SW 1271 (cell line): ENCODE data around the gene BRSK2.

Source experiments
- DNase-seq, 2 experiments: peaks; one replicate each; lab custom pipeline; 2025; lab: John Stamatoyannopoulos, UW

Gene BRSK2

GRCh38 chr11:1469287-1469910 lies 79.7 kb downstream of the BRSK2 start:
- DNase-seq, result no peak

DNA sequence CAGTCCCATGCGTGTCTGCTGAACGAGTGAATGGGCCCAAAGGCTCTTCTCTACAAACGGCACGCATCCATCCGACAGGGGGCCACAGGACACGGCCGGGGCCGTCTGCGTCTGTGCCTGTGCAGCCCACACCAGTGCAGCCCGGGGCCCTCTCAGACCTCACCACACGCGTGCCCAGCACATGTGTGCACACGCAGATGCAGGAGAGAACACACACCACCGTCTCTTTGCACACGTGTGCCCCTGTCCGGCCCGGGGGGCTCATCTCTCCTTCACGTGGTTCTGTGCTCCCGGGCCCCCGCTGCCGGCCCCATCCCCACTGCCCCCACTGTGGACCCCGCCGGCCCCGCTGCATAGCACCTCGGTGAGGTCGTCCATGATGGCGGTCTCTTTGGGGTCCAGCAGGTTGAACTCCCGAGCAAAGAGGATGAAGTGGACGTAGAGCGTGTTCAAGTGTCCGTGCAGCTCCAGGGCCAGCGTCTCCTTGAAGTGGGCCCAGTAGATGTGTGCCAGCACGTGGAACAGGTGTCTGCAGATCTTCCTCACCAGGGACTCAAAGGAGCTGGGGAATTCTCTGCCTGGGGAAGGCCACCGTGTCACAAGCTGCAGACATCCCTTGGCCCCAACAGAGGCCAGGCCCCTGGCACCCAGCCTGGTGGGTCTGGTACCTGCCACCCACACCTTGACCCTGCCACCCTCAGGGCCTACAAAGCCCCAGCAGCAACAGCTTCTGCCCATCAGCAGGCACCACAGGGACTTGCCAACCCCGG lies 80.4 kb downstream of the BRSK2 start:
- no peak for DNase-seq

DNA sequence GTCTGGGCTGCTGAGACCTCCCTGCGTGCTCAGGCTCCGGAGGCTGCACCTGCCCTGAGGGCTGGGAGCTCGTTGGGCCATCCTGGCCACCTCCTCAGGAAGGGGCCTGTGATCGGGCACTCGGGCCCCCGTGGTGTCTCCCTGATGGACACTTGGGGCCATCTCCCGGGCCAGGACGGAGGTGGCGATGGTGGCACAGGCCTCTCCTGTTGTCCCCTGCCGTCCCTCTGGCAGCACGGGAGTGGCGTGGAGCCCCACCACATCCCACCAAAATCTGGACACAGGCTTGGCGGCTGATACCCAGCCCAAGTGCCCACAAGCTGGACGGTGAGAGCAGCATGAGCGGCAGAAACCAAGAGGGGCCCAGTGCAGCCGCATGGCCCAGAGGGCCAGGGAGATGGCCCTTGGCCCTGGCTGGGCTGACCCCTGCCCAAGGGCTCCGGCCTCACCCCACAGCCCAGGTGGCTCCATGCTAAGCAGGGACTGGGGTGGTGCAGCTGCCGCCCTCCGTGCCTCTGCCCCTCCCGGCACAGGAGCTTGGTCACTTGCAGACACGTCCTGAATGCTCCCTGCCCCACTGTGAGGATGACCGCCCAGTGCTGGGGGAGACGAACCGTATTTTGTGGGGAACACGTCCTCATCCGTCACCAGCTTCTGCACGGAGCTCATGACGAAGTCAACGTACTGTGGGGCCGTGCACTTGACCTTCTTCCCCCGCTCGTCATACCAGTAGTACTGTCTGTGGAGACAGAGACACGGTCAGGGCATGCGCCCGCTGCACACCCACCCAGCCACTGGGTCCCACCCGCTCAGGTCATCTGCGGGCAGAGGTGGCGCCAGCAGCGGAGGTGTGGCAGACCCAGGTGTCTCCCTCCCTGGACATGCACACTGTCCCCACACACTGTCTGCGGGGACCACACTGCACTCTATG lies 81.2 kb downstream of the BRSK2 start:
- no peak for DNase-seq

GRCh38 chr11:1471736-1472135 lies 82.0 kb downstream of the BRSK2 start:
- DNase-seq, result no peak

DNA sequence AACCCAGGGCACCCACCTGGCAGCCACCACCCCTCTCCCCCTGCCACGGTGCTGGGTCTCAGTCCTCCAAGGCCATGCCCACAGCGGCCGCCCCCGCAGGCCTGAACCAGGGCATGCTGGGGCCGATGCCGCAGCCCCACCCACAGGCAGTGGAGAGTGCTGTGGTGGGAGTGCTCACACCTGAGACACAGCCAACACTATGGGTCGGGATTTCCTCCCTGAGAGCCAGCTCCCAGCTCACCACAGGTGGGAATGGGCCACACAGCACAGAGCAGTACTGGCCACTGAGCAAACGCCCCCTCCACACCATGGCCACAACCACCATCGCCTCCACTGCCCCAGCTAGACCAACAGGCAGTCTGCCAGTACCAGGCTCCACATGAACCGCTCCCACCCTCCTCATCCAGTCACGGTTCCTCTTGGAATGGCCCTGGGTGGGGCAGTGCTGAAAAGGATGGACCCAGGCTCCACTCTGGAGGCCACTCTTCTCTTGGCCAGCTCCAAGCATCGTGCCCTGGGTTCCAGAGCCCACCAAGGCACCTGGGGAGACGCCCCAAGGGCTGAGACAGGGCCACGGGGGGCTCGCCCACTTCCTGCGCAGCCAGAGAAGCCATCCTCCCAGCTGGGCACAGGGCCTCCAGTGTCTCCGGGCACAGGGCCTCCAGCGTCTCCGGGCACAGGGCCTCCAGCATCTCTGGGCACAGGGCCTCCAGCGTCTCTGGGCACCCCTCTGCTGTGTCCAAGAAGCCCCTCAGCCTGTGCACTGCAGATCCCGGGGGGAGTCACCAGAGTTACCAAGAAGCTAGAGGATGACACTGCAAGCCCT lies 82.7 kb downstream of the BRSK2 start:
- DNase-seq, result no peak

DNA sequence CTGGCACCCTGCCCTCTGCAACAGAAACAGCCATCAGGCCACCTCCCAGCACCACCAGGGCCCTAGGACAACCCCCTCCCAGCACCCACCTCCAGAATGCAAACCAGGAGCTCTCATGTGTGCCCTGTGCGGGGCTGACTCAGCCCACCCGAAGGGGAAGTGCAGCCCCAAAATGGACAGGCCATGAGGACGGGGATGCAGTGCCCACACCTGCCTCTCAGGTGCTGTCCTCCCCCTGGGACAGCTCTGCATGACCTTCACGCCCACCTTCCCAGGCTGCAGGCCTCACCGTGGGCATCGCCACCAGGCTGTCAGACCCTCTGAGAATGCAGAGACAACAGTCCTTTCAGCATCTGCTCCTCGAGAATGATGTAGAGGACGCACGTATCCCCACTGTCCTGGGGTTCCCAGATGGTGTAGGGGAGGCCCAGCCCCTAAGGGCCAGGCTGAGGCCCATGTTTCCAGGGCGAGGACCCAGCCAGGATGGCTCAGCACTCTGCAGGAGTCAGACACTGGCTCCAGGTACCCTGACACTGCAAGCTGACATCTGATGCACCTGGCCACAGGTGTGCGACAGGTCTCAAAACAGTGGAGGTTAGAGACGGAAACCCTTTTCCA lies 83.4 kb downstream of the BRSK2 start:
- no peak for DNase-seq

- DNase-seq, result no peak
These were observed 84.1 kb downstream of the BRSK2 start for GRCh38 chr11:1473786-1474185.

- DNase-seq, result no peak
These were observed 86.1 kb downstream of the BRSK2 start for GRCh38 chr11:1475841-1476240.

GRCh38 chr11:1476940-1477736 lies 87.4 kb downstream of the BRSK2 start:
- no peak for DNase-seq

DNA sequence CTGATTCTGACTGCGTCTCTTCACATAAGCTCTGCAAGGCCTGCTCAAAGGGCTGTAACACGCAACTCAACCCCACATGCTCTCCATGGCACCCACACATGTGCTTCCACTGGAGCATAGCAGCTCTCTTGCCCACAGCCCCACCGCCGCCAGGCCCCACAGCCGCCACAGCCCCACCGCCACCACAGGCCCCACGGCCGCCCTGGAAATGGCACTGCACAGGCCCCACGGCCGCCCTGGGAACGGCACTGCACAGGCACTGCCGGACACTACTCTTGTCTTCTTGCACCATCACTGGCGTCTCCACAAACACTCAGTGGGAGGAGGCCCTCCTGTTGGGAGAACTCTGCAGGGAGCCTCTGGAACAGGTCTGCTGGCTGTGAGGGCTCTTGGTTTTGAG lies 88.3 kb downstream of the BRSK2 start:
- DNase-seq, result no peak

DNA sequence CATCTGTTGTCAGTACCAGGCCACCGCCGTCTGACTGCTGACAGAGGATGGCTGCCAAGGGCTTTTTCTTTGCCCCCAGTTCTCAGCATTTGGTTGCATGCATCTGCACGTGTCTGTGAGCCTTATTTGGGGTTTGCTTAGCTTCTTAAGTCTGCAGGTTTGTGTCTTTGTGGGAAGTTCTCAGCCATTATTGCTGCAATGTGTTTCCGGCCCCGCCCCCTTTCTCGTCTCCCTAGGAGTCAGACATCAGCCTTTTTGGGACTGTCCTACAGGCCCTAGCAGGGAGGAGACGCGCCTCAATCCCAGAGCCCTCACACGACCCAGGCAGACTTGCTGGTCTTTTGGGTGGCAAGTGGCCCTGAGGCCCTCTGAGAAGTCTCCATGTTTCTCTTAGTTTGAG lies 88.8 kb downstream of the BRSK2 start:
- no peak for DNase-seq

DNA sequence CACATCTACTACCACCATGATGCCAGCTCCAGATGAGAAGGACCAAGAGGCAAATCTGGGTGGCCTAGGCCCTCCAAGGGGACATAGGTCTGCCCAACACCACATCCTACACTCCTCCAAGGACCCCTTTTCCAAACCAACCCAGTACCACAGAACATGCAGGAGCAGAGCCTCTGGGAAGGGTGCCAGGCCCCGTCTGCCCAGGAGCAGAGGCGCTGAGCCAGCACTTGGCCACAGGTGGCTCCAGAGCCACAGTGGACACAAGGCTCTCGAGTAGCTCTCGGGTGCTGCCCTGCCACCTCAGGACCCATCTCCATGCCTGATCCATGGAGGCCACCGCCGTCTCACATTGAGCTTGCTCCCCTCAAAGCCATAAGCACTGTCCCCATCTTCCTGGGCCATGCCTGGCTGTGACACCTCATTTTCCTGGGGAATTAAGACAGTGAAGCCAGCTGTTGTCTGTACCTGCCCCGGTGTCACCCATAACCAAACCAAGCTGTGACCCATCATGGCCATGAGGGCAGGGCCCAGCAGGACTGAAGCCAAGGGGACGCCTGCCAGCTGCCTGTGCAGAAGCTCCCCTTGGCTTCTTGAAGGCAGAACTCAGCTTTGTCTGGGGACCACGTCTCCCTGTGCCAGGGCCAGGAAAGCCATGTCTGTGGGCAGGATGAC lies 89.4 kb downstream of the BRSK2 start:
- no peak for DNase-seq

- no peak for DNase-seq
These were observed 90.0 kb downstream of the BRSK2 start for GRCh38 chr11:1479678-1480118.

- no peak for DNase-seq
These were observed 90.4 kb downstream of the BRSK2 start for GRCh38 chr11:1480191-1480554.

DNA sequence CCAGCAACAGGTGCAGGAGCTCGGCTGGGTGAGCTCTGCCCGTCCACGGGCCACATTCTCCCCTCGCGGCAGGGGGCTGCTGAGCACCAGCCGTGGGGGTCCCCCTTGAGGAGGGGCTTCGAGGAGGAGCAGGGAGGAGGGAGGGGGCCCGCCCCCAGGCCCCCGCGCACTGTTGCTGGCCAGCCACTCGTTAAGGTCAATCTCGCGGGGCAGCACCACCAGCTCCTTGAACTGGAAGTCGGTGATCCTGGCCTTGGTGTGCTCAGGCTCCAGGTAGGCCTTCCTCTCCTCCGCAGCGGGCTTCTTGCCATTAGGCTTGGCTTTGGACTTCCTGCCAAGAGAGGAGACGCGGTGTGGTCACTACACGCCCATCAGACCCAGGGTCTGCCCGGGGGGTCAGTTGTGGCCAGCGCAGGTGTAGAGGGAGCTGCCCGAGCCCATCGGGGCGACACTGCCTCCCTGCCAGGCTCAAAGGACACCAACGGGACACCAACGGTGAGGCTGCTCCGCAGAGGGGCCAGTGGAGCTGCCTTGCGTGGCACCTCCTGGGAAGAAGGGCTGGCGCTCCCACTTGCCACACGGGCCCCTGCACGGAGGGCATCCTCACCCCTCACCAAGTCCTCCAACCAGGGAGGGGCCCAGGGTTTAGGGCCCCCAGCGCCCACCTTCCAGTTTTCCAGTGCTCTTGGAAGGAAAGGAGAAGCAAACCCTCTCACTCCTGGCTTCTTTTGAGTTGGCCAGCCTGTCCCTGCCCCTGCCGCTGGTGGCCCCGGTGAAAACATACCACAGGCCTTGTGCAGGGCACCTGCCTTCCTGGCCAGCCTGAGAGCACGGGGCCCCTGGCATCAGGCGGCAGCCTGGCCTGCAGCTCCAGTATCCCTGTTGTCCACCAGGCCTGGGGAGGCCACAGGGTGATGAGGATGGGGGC lies 91.1 kb downstream of the BRSK2 start:
- DNase-seq, result no peak

GRCh38 chr11:1481483-1481825 lies 91.7 kb downstream of the BRSK2 start:
- no peak for DNase-seq

DNA sequence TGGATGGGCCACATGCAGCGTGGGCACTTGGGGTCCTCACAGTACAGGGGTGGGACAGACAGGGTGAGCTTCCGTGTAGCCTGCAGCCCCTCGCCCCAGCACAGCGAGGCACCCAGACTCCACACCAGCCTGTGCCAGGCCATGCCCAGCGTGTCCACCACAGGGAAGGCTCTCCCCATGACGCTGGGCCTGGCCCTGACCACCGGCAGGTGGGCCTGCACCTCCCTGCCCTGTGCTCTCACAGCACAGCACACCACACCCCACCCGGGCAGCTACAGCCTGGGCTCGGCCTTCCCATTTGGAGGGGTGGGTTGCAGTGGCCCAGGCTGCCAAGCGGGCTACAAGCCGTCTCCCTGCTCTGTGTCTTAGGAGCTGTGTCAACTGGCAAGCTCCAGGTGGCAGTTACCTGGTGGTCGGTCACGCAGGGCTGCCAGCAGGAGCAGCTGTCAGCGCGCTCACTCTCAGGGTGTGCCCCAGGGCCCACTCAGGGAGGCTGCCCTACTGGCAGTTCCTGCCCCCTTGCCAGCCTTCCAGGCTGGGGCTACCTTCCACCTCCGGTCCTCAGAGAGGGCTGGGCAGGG lies 92.2 kb downstream of the BRSK2 start:
- no peak for DNase-seq

- no peak for DNase-seq
These were observed 93.1 kb downstream of the BRSK2 start for GRCh38 chr11:1482581-1483444.
